GM18907 (cell line): Measurements from ENCODE around the gene SLC30A3.
A peak's percentile ranks its signal among the peaks of the same experiment; 100 is the strongest.

ENCODE experiments used
- ATAC-seq: cut with Tn5 transposase; IDR thresholded peaks from one replicate; pipeline ENCODE4 v1.9.1; 2021; ENCODE audit warnings: mild to moderate bottlenecking, moderate library complexity; ENCODE audit not compliant: unreplicated experiment

SLC30A3 gene

GRCh38 chr2:27236626-27237025, 26.2 kb downstream of the SLC30A3 start:
- no peak for ATAC-seq

- no peak for ATAC-seq
These were observed 26.7 kb downstream of the SLC30A3 start for GRCh38 chr2:27236136-27236535.

GRCh38 chr2:27233341-27233740, 29.5 kb downstream of the SLC30A3 start:
- ATAC-seq = no peak

- no peak for ATAC-seq
These were observed 30.9 kb downstream of the SLC30A3 start for GRCh38 chr2:27231921-27232320.

GRCh38 chr2:27227501-27227900, 35.3 kb downstream of the SLC30A3 start:
- no peak for ATAC-seq

GRCh38 chr2:27225526-27225925, 37.3 kb downstream of the SLC30A3 start:
- no peak for ATAC-seq

GRCh38 chr2:27223416-27223815, 39.4 kb downstream of the SLC30A3 start:
- ATAC-seq = no peak

GRCh38 chr2:27222407-27222806, 40.4 kb downstream of the SLC30A3 start:
- ATAC-seq = no peak

- ATAC-seq = no peak
These were observed 41.7 kb downstream of the SLC30A3 start for GRCh38 chr2:27221166-27221565.

GRCh38 chr2:27220091-27220490, 42.8 kb downstream of the SLC30A3 start:
- no peak for ATAC-seq

- no peak for ATAC-seq
These were observed 43.8 kb downstream of the SLC30A3 start for GRCh38 chr2:27219091-27219490.

GRCh38 chr2:27218614-27219013, 44.2 kb downstream of the SLC30A3 start:
- no peak for ATAC-seq

GRCh38 chr2:27217173-27218121, 45.4 kb downstream of the SLC30A3 start, which contains the start of gene CAD:
Gene CAD, plus strand, starts transcription at chr2:27217369. Its CDS starts 183 bp downstream, at chr2:27217552.
- ATAC-seq = peak; percentile 75

GRCh38 chr2:27216416-27217137, 46.3 kb downstream of the SLC30A3 start:
- no peak for ATAC-seq

GRCh38 chr2:27214941-27215340, 47.9 kb downstream of the SLC30A3 start:
- no peak for ATAC-seq

- ATAC-seq = peak; percentile 14
These were observed 50.0 kb downstream of the SLC30A3 start for GRCh38 chr2:27212626-27213471.

- peak; percentile 82 for ATAC-seq
These were observed 50.8 kb downstream of the SLC30A3 start, which contains the start of the genes ATRAID and SLC5A6 for GRCh38 chr2:27211943-27212625. Gene ATRAID, plus strand, starts transcription at chr2:27212041. Its CDS starts 328 bp downstream, at chr2:27212369. Gene SLC5A6, minus strand, starts transcription at chr2:27212268. Its CDS starts 4,618 bp downstream, at chr2:27207650.

- ATAC-seq = peak; percentile 22
These were observed 51.5 kb downstream of the SLC30A3 start for GRCh38 chr2:27211241-27211942.

GRCh38 chr2:27209621-27210401, 53.0 kb downstream of the SLC30A3 start:
- no peak for ATAC-seq
